ENCODE measurements around the gene NUBP2. TPM values are rescaled to one million over a fixed set of nuclear protein-coding genes. Genes with fewer than 3 reads are reported as not detected.

Gene NUBP2
- total RNA-seq, 2 donors from 2014 or later, result 41.0 to 48.3 TPM

GRCh38 chr16:1823821-1824220 is 41.1 kb downstream of the NUBP2 start:
- Mint-ChIP-seq H3K36me3 (peaks cover 7% of the 10 kb centered on the region in 2 donors), H3K9me3 (no peaks in the 10 kb centered on the region), H3K27ac (peak overlapping the region in 1 of 2 donors; percentile 85)
- no peak for DNase-seq (ENCODE audit: low spot score in 2 of 2)
- ATAC-seq, result no peak

- Mint-ChIP-seq H3K27ac (peak overlapping the region; percentile 32 to 86), H3K36me3 (peaks cover 7% of the 10 kb centered on the region in 2 donors), H3K9me3 (no peaks in the 10 kb centered on the region)
- no peak for ATAC-seq
- DNase-seq (ENCODE audit: low spot score in 2 of 2), result no peak
Observed at GRCh38 chr16:1825381-1825863, 42.7 kb downstream of the NUBP2 start.

- DNase-seq (ENCODE audit: low spot score in 2 of 2) (peak in 1 of 2 donors; percentile 71), ATAC-seq (peak; percentile 73 to 80)
- Mint-ChIP-seq H3K27ac (peak overlapping the region; percentile 86 to 95), H3K36me3 (peaks cover 7% of the 10 kb centered on the region in 2 donors), H3K9me3 (no peaks in the 10 kb centered on the region)
Observed at GRCh38 chr16:1825864-1826690, 43.3 kb downstream of the NUBP2 start.

GRCh38 chr16:1826691-1827573 is 44.2 kb downstream of the NUBP2 start, which contains the start of the genes FAHD1 and HAGH:
Gene FAHD1 (plus strand): TSS chr16:1827206. CDS start chr16:1827239, 33 bp downstream.
Gene HAGH (minus strand): TSS chr16:1826825. CDS start chr16:1826787, 38 bp downstream.
- Mint-ChIP-seq H3K27ac (peak within 1 kb of the TSS; percentile 95 to 97), H3K9me3 (no peaks in the 10 kb centered on the region), H3K36me3 (peaks cover 7% of the 10 kb centered on the region in 2 donors)
- peak; percentile 90 to 96 for DNase-seq (ENCODE audit: low spot score in 2 of 2)
- peak; percentile 88 to 90 for ATAC-seq

GRCh38 chr16:1828645-1829410 is 46.1 kb downstream of the NUBP2 start:
- ATAC-seq, result no peak
- Mint-ChIP-seq H3K36me3 (peaks cover 7% of the 10 kb centered on the region in 2 donors), H3K9me3 (no peaks in the 10 kb centered on the region), H3K27ac (peak overlapping the region in 1 of 2 donors; percentile 76)
- no peak for DNase-seq (ENCODE audit: low spot score in 2 of 2)

- peaks cover 7% of the 10 kb centered on the region in 2 donors for H3K36me3 Mint-ChIP-seq
- no peak overlapping the region for H3K27ac Mint-ChIP-seq
- no peaks in the 10 kb centered on the region for H3K9me3 Mint-ChIP-seq
- ATAC-seq, result no peak
- no peak for DNase-seq (ENCODE audit: low spot score in 2 of 2)
Observed at GRCh38 chr16:1830213-1830612, 47.5 kb downstream of the NUBP2 start.

- H3K27ac Mint-ChIP-seq, result no peak overlapping the region
Observed at GRCh38 chr16:1831186-1832075, 48.7 kb downstream of the NUBP2 start.

GRCh38 chr16:1832838-1833454 is 50.2 kb downstream of the NUBP2 start:
- DNase-seq (ENCODE audit: low spot score in 2 of 2), result no peak
- ATAC-seq, result no peak
- H3K36me3 Mint-ChIP-seq, result no peaks in the 10 kb centered on the region
- peak overlapping the region in 1 of 2 donors; percentile 96 for H3K27ac Mint-ChIP-seq
- no peaks in the 10 kb centered on the region for H3K9me3 Mint-ChIP-seq

More at GRCh38 chr16:1831186-1832075, 48.7 kb downstream of the NUBP2 start:
- no peak for ATAC-seq
- DNase-seq (ENCODE audit: low spot score in 2 of 2), result no peak
- H3K36me3 Mint-ChIP-seq, result peaks cover 7% of the 10 kb centered on the region in 2 donors
- no peaks in the 10 kb centered on the region for H3K9me3 Mint-ChIP-seq

- no peaks in the 10 kb centered on the region for H3K9me3 Mint-ChIP-seq
- DNase-seq (ENCODE audit: low spot score in 2 of 2), result no peak
- H3K27ac Mint-ChIP-seq, result no peak overlapping the region
- H3K36me3 Mint-ChIP-seq, result no peaks in the 10 kb centered on the region
- no peak for ATAC-seq
Observed at GRCh38 chr16:1834096-1834495, 51.3 kb downstream of the NUBP2 start.

Other genes with a start within 250 kb of the NUBP2 start
- gene TMEM204, start 249.3 kb upstream of the NUBP2 start, total RNA-seq, result 10 to 100 TPM; 10.3 to 17.6 TPM
- gene IFT140, start 170.9 kb upstream of the NUBP2 start, total RNA-seq, result 10 to 100 TPM; 16.0 to 17.1 TPM
- 10 to 100 TPM; 16.5 to 19.5 TPM for gene CRAMP1, start 170.6 kb upstream of the NUBP2 start, total RNA-seq
- gene JPT2, start 104.7 kb upstream of the NUBP2 start, total RNA-seq, result 10 to 100 TPM; 66.5 to 74.8 TPM
- gene MAPK8IP3, start 76.8 kb upstream of the NUBP2 start, total RNA-seq, result 10 to 100 TPM; 76.1 to 83.6 TPM
- gene NME3, start 11.4 kb upstream of the NUBP2 start, total RNA-seq, result 10 to 100 TPM; 30.9 to 55.6 TPM
- 10 to 100 TPM; 21.9 to 24.0 TPM for gene EME2, start 10.2 kb upstream of the NUBP2 start, total RNA-seq
- gene MRPS34, start 9.8 kb upstream of the NUBP2 start, total RNA-seq, result 100 to 1,000 TPM; 106 to 180 TPM
- gene SPSB3, start 389 bp upstream of the NUBP2 start, total RNA-seq, result 10 to 100 TPM; 19.1 to 29.2 TPM
- not detected for gene IGFALS, start 10.7 kb downstream of the NUBP2 start, total RNA-seq
- 10 to 100 TPM; 31.7 to 65.6 TPM for gene HAGH, start 43.9 kb downstream of the NUBP2 start, total RNA-seq
- 10 to 100 TPM; 11.9 to 13.0 TPM for gene FAHD1, start 44.2 kb downstream of the NUBP2 start, total RNA-seq
- gene MEIOB, start 89.2 kb downstream of the NUBP2 start, total RNA-seq, result under 1 TPM; 0.43 to 0.45 TPM
- gene HS3ST6, start 135.5 kb downstream of the NUBP2 start, total RNA-seq, result not detected
- gene MSRB1, start 160.2 kb downstream of the NUBP2 start, total RNA-seq, result 10 to 100 TPM; 17.3 to 41.7 TPM
- gene RPL3L, start 171.7 kb downstream of the NUBP2 start, total RNA-seq, result not detected
- 10 to 100 TPM; 63.4 to 98.8 TPM for gene NDUFB10, start 176.6 kb downstream of the NUBP2 start, total RNA-seq
- gene RPS2, start 181.9 kb downstream of the NUBP2 start, total RNA-seq, result 1,000 to 10,000 TPM; 5,211 to 5,668 TPM
- under 1 TPM in 1 of 2 donors, not detected in 1; 0.41 TPM for gene RNF151, start 183.9 kb downstream of the NUBP2 start, total RNA-seq
- 10 to 100 TPM; 18.8 to 37.2 TPM for gene TBL3, start 189.1 kb downstream of the NUBP2 start, total RNA-seq
- not detected for gene NOXO1, start 198.5 kb downstream of the NUBP2 start, total RNA-seq
- gene GFER, start 201.2 kb downstream of the NUBP2 start, total RNA-seq, result 10 to 100 TPM; 19.1 to 25.0 TPM
- 1 to 10 TPM; 2.0 to 9.0 TPM for gene SYNGR3, start 207.0 kb downstream of the NUBP2 start, total RNA-seq
- 10 to 100 TPM; 72.2 to 87.9 TPM for gene ZNF598, start 226.9 kb downstream of the NUBP2 start, total RNA-seq
- gene NPW, start 236.8 kb downstream of the NUBP2 start, total RNA-seq, result 1 to 10 TPM in 1 of 2 donors, under 1 TPM in 1; 0.61 to 4.6 TPM
- gene NHERF2, start 243.9 kb downstream of the NUBP2 start, total RNA-seq, result 1 to 10 TPM in 1 of 2 donors, under 1 TPM in 1; 0.82 to 3.7 TPM

Data from activated naive CD4-positive, alpha-beta T cell treated with anti-CD3 and anti-CD28 coated beads, Interleukin-2, amount 50 U/mL, for 72 hours (primary cell).